GM18870 (cell line): ENCODE data around the gene GABRR3.
"Not testable (repeated sequence)": the region's sequence is repeated elsewhere in the genome, so short reads cannot be mapped to it uniquely, and the experiment has no call there.

Source experiments
- ATAC-seq: cut with Tn5 transposase; IDR thresholded peaks from one replicate; pipeline ENCODE4 v1.9.1; 2021; ENCODE audit warnings: moderate library complexity; ENCODE audit not compliant: unreplicated experiment

Gene GABRR3

DNA sequence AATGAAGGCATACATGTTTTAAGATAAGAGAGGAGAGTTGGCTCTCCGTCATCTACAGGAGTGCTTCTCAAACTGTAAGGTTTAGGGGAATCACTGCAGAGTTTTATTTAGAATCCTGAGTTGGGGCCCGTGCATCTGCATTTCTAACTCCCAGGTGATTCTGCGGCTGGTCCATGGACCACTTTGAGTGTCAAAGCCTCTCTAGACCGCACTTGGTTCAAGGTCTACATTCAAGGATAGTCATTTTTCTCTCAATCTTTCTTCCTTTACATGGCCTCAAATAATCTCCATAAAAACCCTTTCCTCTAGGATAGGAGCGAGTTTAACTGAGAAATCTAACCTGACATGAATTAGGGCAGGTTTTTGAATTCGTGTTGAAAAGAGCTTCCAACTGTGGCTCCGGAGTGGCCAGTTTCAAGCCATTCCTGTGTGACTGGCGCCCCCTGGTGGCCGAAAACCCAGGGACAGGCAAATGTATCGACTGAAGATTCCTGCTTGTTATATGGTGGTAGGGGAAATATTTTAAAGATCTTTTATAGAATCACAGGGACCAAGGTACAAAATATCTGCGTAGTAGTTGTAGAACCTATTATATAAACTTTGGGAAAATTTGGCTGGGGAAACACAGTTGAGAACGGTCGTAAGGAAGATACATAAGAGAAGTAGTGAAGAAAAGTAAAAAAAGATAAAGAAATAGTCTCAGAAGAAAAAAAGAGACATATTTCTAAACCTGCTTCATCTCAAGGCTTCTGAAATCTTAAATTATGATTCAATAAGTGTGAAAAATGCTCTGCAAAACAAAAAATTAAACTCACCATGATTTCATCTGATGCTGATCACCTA, 11.9 kb downstream of the GABRR3 start:
- ATAC-seq, result peak; percentile 46

- peak; percentile 54 for ATAC-seq
Observed at GRCh38 chr3:98021830-98022560, 13.1 kb downstream of the GABRR3 start.

DNA sequence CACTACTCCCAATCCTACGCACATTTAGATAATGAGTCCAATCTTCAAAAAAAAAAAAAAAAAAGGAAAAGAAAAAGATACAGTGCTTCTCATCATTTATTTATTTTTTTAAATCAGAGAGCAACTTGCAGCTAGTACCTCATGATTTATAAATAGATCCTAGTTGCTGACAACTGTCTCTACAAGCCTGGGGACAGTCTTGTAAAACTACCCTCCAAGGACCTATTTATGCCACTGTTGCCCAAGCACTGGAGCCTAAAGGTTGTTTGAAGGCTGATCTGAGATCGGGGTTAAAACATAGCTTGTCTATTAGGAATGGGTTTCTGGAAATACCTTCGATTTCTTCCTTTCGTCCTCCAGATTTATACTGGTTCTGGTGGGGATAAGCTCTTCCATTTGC, 14.7 kb downstream of the GABRR3 start:
- ATAC-seq, result no peak

GRCh38 chr3:98018301-98018700, 16.8 kb downstream of the GABRR3 start:
- ATAC-seq, result no peak

GRCh38 chr3:98014268-98014585, 20.9 kb downstream of the GABRR3 start:
- ATAC-seq, result no peak

DNA sequence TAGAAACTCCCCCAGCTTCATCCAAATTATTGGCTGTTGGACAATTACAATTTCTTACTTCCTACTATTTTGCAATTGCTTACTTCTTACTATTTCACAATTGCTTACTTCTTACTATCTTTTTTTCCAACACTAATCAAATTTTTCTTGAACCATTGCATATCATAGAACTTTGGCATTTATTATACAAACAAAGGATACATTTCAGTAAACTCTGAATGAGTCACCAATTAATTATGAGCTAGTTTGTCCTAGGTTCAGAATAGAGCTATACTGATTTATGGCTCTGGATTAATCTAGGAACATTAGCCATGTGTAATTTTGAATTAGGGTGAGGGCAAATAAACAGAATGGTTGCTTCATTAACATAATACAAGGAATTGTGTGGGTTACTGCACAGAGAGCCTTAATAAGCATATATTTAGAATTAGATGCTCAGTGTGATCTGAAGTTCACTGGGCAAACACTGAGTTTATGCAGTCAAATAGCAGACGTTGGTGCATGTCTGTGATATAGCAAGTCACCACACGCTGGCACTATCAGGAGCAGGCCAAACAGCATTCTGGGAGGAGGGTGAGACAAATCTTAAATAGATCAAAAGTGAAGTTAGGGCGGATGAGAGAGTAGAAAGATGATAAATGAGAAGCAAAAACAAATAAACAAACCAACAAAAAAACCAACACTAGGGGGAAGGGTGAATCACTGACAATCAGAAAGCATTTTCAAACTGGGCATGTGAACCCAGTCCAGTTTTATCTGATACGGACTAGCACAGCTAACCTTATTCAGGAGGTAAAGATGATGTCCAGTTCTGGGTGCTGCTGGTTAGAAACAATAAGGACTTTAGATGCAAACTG, 21.5 kb downstream of the GABRR3 start:
- no peak for ATAC-seq

DNA sequence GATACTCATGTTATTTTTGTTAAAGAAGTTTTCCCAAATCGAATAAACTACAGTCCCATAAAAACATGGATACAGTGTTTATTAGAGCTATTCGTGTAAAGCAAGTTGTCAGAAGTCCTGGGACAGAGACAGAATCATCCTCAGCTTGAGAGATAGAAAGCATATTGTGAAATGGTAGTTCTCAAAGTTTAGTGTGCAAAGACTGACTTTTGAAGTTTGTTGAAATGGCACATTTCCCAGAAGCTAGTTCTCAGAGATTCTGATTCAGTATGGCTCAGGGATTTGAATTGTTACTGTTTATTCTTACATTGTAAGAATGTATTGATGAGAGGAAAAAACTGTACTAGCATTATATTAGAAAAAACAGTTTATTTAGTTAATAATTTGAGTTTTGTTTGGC, 22.1 kb downstream of the GABRR3 start:
- no peak for ATAC-seq

DNA sequence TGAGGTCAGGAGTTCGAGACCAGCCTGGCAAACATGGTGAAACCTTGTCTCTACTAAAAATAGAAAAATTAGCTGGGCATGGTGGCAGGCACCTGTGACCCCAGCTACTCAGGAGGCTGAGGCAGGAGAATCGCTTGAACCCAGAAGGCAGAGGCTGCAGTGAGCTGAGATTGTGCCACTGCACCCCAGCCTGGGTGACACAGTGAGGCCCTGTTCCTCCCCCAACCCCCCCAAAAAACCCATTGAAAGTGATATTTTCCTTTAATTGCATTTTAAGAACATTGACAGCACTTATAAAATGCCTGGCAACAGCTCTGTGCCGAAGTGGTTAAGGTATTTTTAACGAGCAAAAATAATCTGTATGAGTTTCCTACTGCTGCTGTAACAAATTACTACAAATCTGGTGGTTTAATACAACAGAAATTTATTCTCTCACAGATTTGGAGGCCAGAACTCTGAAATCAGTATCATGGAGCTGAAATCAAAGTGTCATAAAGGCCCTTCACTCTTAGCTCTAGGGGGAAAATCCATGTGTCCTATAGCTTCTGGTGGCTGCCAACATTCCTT, 24.1 kb downstream of the GABRR3 start:
- ATAC-seq, result not testable (repeated sequence)

GRCh38 chr3:98010194-98010882, 24.8 kb downstream of the GABRR3 start:
- ATAC-seq, result no peak

GRCh38 chr3:98008855-98009254, 26.3 kb downstream of the GABRR3 start:
- peak; percentile 68 for ATAC-seq

DNA sequence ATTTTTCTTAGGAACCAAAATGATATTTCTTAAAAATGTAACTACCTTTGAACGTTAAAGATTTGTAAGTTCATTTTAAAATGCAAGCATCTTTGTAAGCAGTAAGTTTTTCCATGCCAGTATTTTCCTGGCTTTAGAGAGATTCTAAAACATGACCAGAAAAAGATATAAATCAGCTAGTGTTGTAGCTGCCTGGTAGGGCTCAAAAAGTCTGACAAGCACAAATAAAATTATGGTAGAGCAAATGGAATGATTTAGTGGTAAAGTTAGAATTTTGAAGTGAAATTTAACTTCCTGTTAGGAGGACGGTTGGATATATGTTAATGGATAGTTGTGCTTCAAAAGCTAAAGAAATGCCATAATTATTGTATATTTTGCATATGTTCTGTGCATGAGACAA, 29.7 kb downstream of the GABRR3 start:
- no peak for ATAC-seq

GRCh38 chr3:98004721-98005120, 30.4 kb downstream of the GABRR3 start:
- ATAC-seq, result no peak

DNA sequence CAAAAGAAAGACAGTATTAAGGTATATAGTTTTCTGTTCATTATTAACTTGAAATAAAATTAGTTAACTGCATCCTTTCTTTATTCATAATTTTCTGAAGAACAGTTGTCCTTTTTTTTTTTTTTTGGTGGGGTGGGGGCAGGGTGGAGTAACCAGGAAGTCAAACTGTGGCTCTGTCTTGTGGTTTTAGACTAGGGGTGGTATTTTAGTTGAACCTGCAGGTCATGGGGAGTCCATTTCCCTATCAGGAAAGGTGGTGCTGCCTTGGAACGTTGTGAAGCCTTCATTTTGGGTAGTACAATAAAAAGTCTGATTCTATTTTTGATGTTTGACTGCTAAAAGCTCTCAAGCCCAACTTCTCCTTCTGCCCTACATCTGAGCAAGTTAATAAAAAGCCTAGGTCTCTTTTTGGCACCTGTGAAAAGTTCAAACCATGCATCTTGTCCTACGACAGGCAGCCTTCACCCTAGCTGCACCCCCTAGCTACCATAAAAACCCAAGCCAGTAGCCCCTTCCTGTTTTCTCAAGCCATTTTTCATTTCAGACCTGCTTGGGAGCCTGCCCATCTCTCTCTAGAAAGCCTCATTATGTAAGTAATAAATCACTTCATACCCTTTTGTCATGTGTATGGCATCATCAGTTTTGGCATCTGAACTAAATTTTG, 31.7 kb downstream of the GABRR3 start:
- ATAC-seq, result peak; percentile 81

- no peak for ATAC-seq
Observed at GRCh38 chr3:98002717-98003116, 32.4 kb downstream of the GABRR3 start.

GRCh38 chr3:97999994-98000393, 35.1 kb downstream of the GABRR3 start:
- ATAC-seq, result no peak

DNA sequence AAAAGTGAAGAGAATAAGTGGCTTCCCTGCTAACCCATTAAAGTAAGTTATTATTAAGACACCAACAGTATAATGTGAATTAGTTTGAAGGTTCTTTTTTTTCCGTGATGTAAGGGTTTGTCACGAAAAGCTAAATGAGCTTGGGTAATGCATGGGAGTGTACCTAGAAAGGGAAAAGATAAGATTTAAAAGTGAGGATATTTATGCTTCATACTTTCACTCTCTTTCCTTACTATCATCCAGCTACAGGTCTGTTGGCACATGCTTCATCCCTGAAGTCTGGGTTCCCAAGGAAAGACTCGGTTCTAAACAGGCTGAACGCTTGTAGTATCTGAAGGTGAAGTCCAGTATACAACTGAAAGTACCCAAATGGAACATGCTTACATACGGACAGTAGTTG, 36.0 kb downstream of the GABRR3 start:
- no peak for ATAC-seq

GRCh38 chr3:97996988-97997387, 38.1 kb downstream of the GABRR3 start:
- no peak for ATAC-seq

- ATAC-seq, result no peak
Observed at GRCh38 chr3:97994328-97994945, 40.7 kb downstream of the GABRR3 start.

DNA sequence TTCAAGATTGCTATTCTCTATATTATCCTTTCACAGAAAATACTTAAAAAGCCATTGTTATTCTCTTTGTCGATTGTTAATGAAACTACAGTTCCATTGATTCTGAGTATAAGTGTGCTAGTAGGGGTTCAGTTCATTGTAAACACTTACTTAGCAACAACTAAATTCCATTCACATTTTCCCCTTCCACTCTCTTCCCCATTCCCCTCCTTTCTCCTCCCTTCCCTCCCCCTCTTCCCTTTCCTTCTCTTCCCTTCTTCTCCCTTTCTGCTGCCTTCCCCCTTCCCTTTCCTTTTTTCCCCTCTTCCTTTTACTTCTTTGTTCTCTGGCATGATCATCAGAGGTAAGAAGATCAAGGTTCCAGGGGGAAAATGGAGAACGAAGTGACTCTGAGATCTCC, 41.6 kb downstream of the GABRR3 start:
- ATAC-seq, result no peak
